Measurements from ENCODE around the gene PLVAP.

GRCh38 chr19:17404621-17405249 lies 27.6 kb upstream of the PLVAP start:
- no peak for TF ChIP-seq CTCF (IDR thresholded peaks at IDR 0.05)
- TF ChIP-seq POLR2A (IDR thresholded peaks at IDR 0.05), result no peak

All from adrenal gland (tissue), 5 donors.